Endothelial cell of umbilical vein (primary cell): ENCODE results near the gene AKR7A3. TPM values are rescaled to one million over a fixed set of nuclear protein-coding genes. Genes with fewer than 3 reads are reported as not detected.

Experiments used
- BruUV-seq: library from RNA; stranded (reverse); fragments of 400-500 nt; replicated peaks from 2 replicates; lab custom pipeline; 2021; lab: Mats Ljungman, UMichigan
- CTCF ChIA-PET: fragments of 300-600, 350-600 bp; sonication (Branson Sonifier 250); formaldehyde crosslinking; loops from one replicate; lab custom pipeline; 2021; ENCODE audit warnings: antibody characterized with exemption, inconsistent platforms; lab: Charles Lee
- POLR2A ChIA-PET: fragments of 300-600, 350-600 bp; sonication (Branson Sonifier 250); formaldehyde crosslinking; loops from one replicate; lab custom pipeline; 2021; ENCODE audit warnings: antibody characterized with exemption, inconsistent platforms; lab: Charles Lee
- DNase-seq: peaks from one replicate; pipeline ENCODE4 v3.0.0-alpha.2; 2011; ENCODE audit warnings: low read depth, low spot score
- FAIRE-seq: peaks from 2 replicates; lab custom pipeline; 2011; peaks lifted over from hg19 to GRCh38; lab: Jason Lieb, UNC
- H2AFZ ChIP-seq: 2 replicates; pipeline ENCODE4 v1.6.0; 2012; ENCODE audit warnings: low read depth, low read length, control low read depth, inconsistent platforms
- H3K27ac ChIP-seq: 2 replicates; pipeline ENCODE4 v1.5.1; 2011; ENCODE audit warnings: low read depth, mild to moderate bottlenecking, control low read depth, low read length, moderate library complexity; ENCODE audit not compliant: insufficient read depth
- H3K27me3 ChIP-seq, 2 experiments: 2 replicates each; pipeline versions ENCODE4 v1.6.0 to v1.6.1; 2011; ENCODE audit warnings: low read length in 2 of 2, mixed read lengths in 1 of 2; ENCODE audit not compliant: control insufficient read depth in 2 of 2, insufficient read depth in 2 of 2
- H3K36me3 ChIP-seq, 2 experiments: 2 replicates in 1 of 2; 3 replicates in 1 of 2; pipeline ENCODE4 v1.5.1; 2011; ENCODE audit warnings: low read length in 2 of 2, mild to moderate bottlenecking in 1 of 2, moderate library complexity in 1 of 2; ENCODE audit not compliant: control insufficient read depth in 2 of 2, insufficient read depth in 2 of 2; ENCODE audit errors: extremely low read depth in 1 of 2
- H3K4me1 ChIP-seq: 3 replicates; pipeline ENCODE4 v1.5.1; 2011; ENCODE audit warnings: mild to moderate bottlenecking, low read length; ENCODE audit not compliant: control insufficient read depth, insufficient read depth; ENCODE audit errors: extremely low read depth
- H3K4me2 ChIP-seq: 2 replicates; pipeline ENCODE4 v1.6.1; 2011; ENCODE audit warnings: low read length, control low read depth, mixed read lengths; ENCODE audit not compliant: insufficient read depth
- H3K4me3 ChIP-seq, 3 experiments: fragments of 200-600 bp in 1 of 3; sonication (generic), shearing (Covaris generic) in 1 of 3; replicated peaks in 1 of 3; 2 replicates each; pipeline ENCODE4 v1.5.1; 2011 to 2016; ENCODE audit warnings: control low read depth in 3 of 3, low read length in 3 of 3, mild to moderate bottlenecking in 2 of 3, inconsistent platforms in 1 of 3, low read depth in 1 of 3, moderate library complexity in 1 of 3; ENCODE audit not compliant: insufficient read depth in 1 of 3
- H3K79me2 ChIP-seq: 2 replicates; pipeline ENCODE4 v1.6.0; 2012; ENCODE audit warnings: low read length, inconsistent platforms; ENCODE audit not compliant: control insufficient read depth, insufficient read depth
- H3K9ac ChIP-seq: replicated peaks from 2 replicates; pipeline ENCODE3; 2011; ENCODE audit warnings: low read length, control low read depth; ENCODE audit not compliant: insufficient read depth; ENCODE audit errors: extremely low read depth
- H3K9me1 ChIP-seq: replicated peaks from 3 replicates; pipeline ENCODE4 v1.6.0; 2011; ENCODE audit warnings: mild to moderate bottlenecking, low read length; ENCODE audit not compliant: control insufficient read depth, insufficient read depth; ENCODE audit errors: extremely low read depth
- H3K9me3 ChIP-seq: replicated peaks from 2 replicates; pipeline ENCODE4 v1.5.1; 2012; ENCODE audit warnings: low read length, inconsistent platforms; ENCODE audit not compliant: control insufficient read depth, insufficient read depth
- H4K20me1 ChIP-seq: replicated peaks from 2 replicates; pipeline ENCODE3; 2011; ENCODE audit warnings: mild to moderate bottlenecking, low read length; ENCODE audit not compliant: control insufficient read depth, insufficient read depth; ENCODE audit errors: extremely low read depth
- EZH2 ChIP-seq: IDR thresholded peaks from 2 replicates; pipeline ENCODE4 v1.6.1; 2012; ENCODE audit warnings: borderline replicate concordance, low read depth, mild to moderate bottlenecking, moderate library complexity, low read length, inconsistent platforms; ENCODE audit not compliant: severe bottlenecking
- FOS ChIP-seq: IDR thresholded peaks from 2 replicates; pipeline ENCODE4 v1.6.1; 2011; ENCODE audit warnings: mild to moderate bottlenecking, low read length, moderate library complexity, borderline replicate concordance; ENCODE audit not compliant: insufficient read depth
- GATA2 ChIP-seq: IDR thresholded peaks from 2 replicates; pipeline ENCODE4 v1.7.0; 2011; ENCODE audit warnings: low read depth, mild to moderate bottlenecking, moderate library complexity, mixed read lengths, low read length; ENCODE audit not compliant: insufficient read length, insufficient read depth
- JUN ChIP-seq: IDR thresholded peaks from 2 replicates; pipeline ENCODE4 v1.6.1; 2011; ENCODE audit warnings: borderline replicate concordance, low read depth; ENCODE audit not compliant: insufficient read length, insufficient read depth
- MYC ChIP-seq: IDR thresholded peaks from one replicate; pipeline ENCODE4 v1.6.1; 2011; ENCODE audit warnings: mild to moderate bottlenecking, low read depth, low read length
- POLR2A ChIP-seq: IDR thresholded peaks from 2 replicates; pipeline ENCODE4 v1.6.1; 2012; ENCODE audit warnings: low read depth, mild to moderate bottlenecking, control low read depth, low read length
- POLR2AphosphoS5 ChIP-seq: IDR thresholded peaks from 2 replicates; pipeline ENCODE4 v1.6.1; 2012; ENCODE audit warnings: low read depth, mild to moderate bottlenecking, control low read depth, low read length, moderate library complexity; ENCODE audit not compliant: insufficient read depth
- dilution Hi-C: fragments of 300-500 bp; cut with MboI; formaldehyde crosslinking; loops from one replicate; pipeline ENCODE4 v1.15.0; 2019; ENCODE audit warnings: low sequenced_read_pairs; ENCODE audit not compliant: extremely low pct_ligation_motif_present
- intact Hi-C: fragments of 100-400 bp; cut with micrococcal nuclease; formaldehyde crosslinking; loops from one replicate; pipeline ENCODE4 v1.10.0; 2022
- polyA plus RNA-seq, 4 experiments: library from polyadenylated mRNA; depleted of rRNA in 3 of 4; stranded (reverse) in 3 of 4; unstranded in 1 of 4; fragments of >200 nt; gene quantifications; 2 replicates each; pipeline versions ENCODE4 v1.2.1 to v1.2.3, GENCODE V29; 2011 to 2012; ENCODE audit warnings: missing spikeins in 1 of 4
- total RNA-seq: library from RNA; stranded (reverse); gene quantifications from 2 replicates; pipeline ENCODE4 v1.2.3, GENCODE V29; 2021
- TF ChIP-seq, protein P1 (sequence below), 2 donors: IDR thresholded peaks; 1 replicate in 1 of 2; 2 replicates in 1 of 2; pipeline ENCODE4 v1.5.1; 2011; ENCODE audit warnings: low read length in 2 of 2, mild to moderate bottlenecking in 2 of 2, moderate library complexity in 2 of 2, control low read depth in 1 of 2, inconsistent platforms in 1 of 2, low read depth in 1 of 2; ENCODE audit not compliant: insufficient read depth in 1 of 2; ENCODE audit errors: extremely low read depth in 1 of 2
- TF ChIP-seq, protein P2 (sequence below): IDR thresholded peaks from 2 replicates; pipeline ENCODE4 v1.6.1; 2011; ENCODE audit not compliant: insufficient read depth, insufficient read length

The AKR7A3 gene
- total and polyA plus RNA-seq, 2 donors (not counting 3 experiments of a cell fraction or from before 2014, with no cell fraction given): 0.49 to 0.50 TPM

DNA sequence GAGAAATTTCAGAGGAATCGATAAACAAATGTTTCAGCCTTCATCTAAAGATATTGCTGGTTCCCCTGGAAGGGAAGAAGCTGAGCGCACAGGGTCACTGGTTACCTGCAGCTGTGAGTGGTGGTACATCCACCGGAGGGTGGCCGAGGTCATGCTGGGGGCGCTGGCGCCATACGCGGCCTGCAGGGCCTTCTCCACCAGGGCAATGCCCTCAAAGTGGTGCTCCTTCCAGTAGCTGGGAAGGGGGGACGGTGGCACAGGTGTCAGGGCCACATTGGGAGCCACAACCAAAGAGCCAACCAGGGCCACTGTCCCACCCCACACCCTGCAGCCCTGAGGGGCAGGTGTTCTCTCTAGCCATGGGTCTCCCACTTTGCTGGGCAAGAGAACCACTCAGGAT lies 4.7 kb downstream of the AKR7A3 start:
- TF ChIP-seq FOS (no peak), JUN (no peak), MYC (no peak), EZH2 (no peak), POLR2AphosphoS5 (no peak)
- Histone ChIP-seq H3K4me1 (peaks cover 2% of the 10 kb centered on the region), H3K36me3 (no peaks in the 10 kb centered on the region), H3K9ac (no peak overlapping the region), H4K20me1 (no peaks in the 10 kb centered on the region), H3K79me2 (no peaks in the 10 kb centered on the region), H3K27me3 (no peaks in the 10 kb centered on the region), H3K9me1 (no peaks in the 10 kb centered on the region), H3K4me3 (no peak overlapping the region), H3K4me2 (no peak overlapping the region), H3K9me3 (no peaks in the 10 kb centered on the region), H3K27ac (no peak overlapping the region), H2AFZ (no peak overlapping the region)
- dilution Hi-C loops (no loop called here), intact Hi-C loops (no loop called here)
- ChIA-PET POLR2A (no interaction called here), CTCF (no interaction called here)
- FAIRE-seq (no peak), DNase-seq (no peak)
- BruUV-seq: no TSS peak

DNA sequence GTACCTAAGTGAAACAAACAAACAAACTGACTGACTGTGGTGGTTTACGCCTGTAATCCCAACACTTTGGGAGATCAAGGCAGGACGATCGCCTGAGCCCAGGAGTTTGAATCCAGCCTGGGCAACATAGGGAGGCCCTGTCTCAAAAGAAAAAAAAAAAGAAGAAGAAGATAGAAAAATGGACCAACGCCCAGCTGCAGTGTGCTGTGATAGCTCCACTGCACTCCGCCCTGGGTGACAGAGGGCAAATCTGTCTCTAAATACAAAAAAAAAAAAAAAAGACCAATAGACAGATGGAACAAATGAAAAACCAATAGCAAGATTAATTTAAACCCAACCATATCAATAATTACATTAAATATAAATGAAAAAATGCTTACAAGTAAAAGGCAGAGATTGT lies 13.9 kb downstream of the AKR7A3 start:
- Histone ChIP-seq H4K20me1 (no peaks in the 10 kb centered on the region), H2AFZ (no peak overlapping the region), H3K36me3 (no peaks in the 10 kb centered on the region), H3K9me3 (no peaks in the 10 kb centered on the region), H3K79me2 (no peaks in the 10 kb centered on the region), H3K27me3 (peaks cover 2 to 7% of the 10 kb centered on the region in 2 experiments), H3K4me2 (no peak overlapping the region), H3K27ac (no peak overlapping the region), H3K9ac (no peak overlapping the region), H3K4me3 (no peak overlapping the region), H3K4me1 (no peaks in the 10 kb centered on the region), H3K9me1 (no peaks in the 10 kb centered on the region)
- no peak for DNase-seq
- FAIRE-seq: no peak
- ChIA-PET POLR2A (no interaction called here), CTCF (no interaction called here)
- TF ChIP-seq JUN (no peak), FOS (no peak), POLR2AphosphoS5 (no peak), POLR2A (no peak), EZH2 (no peak), GATA2 (no peak), MYC (no peak)
- TF ChIP-seq, protein P1, sequence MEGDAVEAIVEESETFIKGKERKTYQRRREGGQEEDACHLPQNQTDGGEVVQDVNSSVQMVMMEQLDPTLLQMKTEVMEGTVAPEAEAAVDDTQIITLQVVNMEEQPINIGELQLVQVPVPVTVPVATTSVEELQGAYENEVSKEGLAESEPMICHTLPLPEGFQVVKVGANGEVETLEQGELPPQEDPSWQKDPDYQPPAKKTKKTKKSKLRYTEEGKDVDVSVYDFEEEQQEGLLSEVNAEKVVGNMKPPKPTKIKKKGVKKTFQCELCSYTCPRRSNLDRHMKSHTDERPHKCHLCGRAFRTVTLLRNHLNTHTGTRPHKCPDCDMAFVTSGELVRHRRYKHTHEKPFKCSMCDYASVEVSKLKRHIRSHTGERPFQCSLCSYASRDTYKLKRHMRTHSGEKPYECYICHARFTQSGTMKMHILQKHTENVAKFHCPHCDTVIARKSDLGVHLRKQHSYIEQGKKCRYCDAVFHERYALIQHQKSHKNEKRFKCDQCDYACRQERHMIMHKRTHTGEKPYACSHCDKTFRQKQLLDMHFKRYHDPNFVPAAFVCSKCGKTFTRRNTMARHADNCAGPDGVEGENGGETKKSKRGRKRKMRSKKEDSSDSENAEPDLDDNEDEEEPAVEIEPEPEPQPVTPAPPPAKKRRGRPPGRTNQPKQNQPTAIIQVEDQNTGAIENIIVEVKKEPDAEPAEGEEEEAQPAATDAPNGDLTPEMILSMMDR (IDR thresholded peaks at IDR 0.05; ENCODE audit: extremely low read depth in 1 of 2, insufficient read depth in 1 of 2, low read depth in 1 of 2, low read length in 2 of 2): no peak
- TF ChIP-seq, protein P2, sequence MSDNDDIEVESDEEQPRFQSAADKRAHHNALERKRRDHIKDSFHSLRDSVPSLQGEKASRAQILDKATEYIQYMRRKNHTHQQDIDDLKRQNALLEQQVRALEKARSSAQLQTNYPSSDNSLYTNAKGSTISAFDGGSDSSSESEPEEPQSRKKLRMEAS: no peak
- intact Hi-C loops: loop anchor here (5.0 kb wide), 1 partner anchor 378 kb away; no protein-coding TSS in a partner anchor
- dilution Hi-C loops: no loop called here
- no TSS peak for BruUV-seq
